Endothelial cell of umbilical vein (primary cell): Measurements from ENCODE around the gene C17orf75. TPM values are rescaled to one million over a fixed set of nuclear protein-coding genes. Genes with fewer than 3 reads are reported as not detected.

ENCODE experiments used
- BruUV-seq: library from RNA; stranded (reverse); fragments of 400-500 nt; replicated peaks from 2 replicates; lab custom pipeline; 2021; lab: Mats Ljungman, UMichigan
- CTCF ChIA-PET: fragments of 300-600, 350-600 bp; sonication (Branson Sonifier 250); formaldehyde crosslinking; loops from one replicate; lab custom pipeline; 2021; ENCODE audit warnings: antibody characterized with exemption, inconsistent platforms; lab: Charles Lee
- POLR2A ChIA-PET: fragments of 300-600, 350-600 bp; sonication (Branson Sonifier 250); formaldehyde crosslinking; loops from one replicate; lab custom pipeline; 2021; ENCODE audit warnings: antibody characterized with exemption, inconsistent platforms; lab: Charles Lee
- DNase-seq: peaks from one replicate; pipeline ENCODE4 v3.0.0-alpha.2; 2011; ENCODE audit warnings: low read depth, low spot score
- FAIRE-seq: peaks from 2 replicates; lab custom pipeline; 2011; peaks lifted over from hg19 to GRCh38; lab: Jason Lieb, UNC
- H2AFZ ChIP-seq: 2 replicates; pipeline ENCODE4 v1.6.0; 2012; ENCODE audit warnings: low read depth, low read length, control low read depth, inconsistent platforms
- H3K27ac ChIP-seq: 2 replicates; pipeline ENCODE4 v1.5.1; 2011; ENCODE audit warnings: low read depth, mild to moderate bottlenecking, control low read depth, low read length, moderate library complexity; ENCODE audit not compliant: insufficient read depth
- H3K27me3 ChIP-seq, 2 experiments: 2 replicates each; pipeline versions ENCODE4 v1.6.0 to v1.6.1; 2011; ENCODE audit warnings: low read length in 2 of 2, mixed read lengths in 1 of 2; ENCODE audit not compliant: control insufficient read depth in 2 of 2, insufficient read depth in 2 of 2
- H3K36me3 ChIP-seq, 2 experiments: 2 replicates in 1 of 2; 3 replicates in 1 of 2; pipeline ENCODE4 v1.5.1; 2011; ENCODE audit warnings: low read length in 2 of 2, mild to moderate bottlenecking in 1 of 2, moderate library complexity in 1 of 2; ENCODE audit not compliant: control insufficient read depth in 2 of 2, insufficient read depth in 2 of 2; ENCODE audit errors: extremely low read depth in 1 of 2
- H3K4me1 ChIP-seq: 3 replicates; pipeline ENCODE4 v1.5.1; 2011; ENCODE audit warnings: mild to moderate bottlenecking, low read length; ENCODE audit not compliant: control insufficient read depth, insufficient read depth; ENCODE audit errors: extremely low read depth
- H3K4me2 ChIP-seq: 2 replicates; pipeline ENCODE4 v1.6.1; 2011; ENCODE audit warnings: low read length, control low read depth, mixed read lengths; ENCODE audit not compliant: insufficient read depth
- H3K4me3 ChIP-seq, 3 experiments: fragments of 200-600 bp in 1 of 3; sonication (generic), shearing (Covaris generic) in 1 of 3; replicated peaks in 1 of 3; 2 replicates each; pipeline ENCODE4 v1.5.1; 2011 to 2016; ENCODE audit warnings: control low read depth in 3 of 3, low read length in 3 of 3, mild to moderate bottlenecking in 2 of 3, inconsistent platforms in 1 of 3, low read depth in 1 of 3, moderate library complexity in 1 of 3; ENCODE audit not compliant: insufficient read depth in 1 of 3
- H3K79me2 ChIP-seq: 2 replicates; pipeline ENCODE4 v1.6.0; 2012; ENCODE audit warnings: low read length, inconsistent platforms; ENCODE audit not compliant: control insufficient read depth, insufficient read depth
- H3K9ac ChIP-seq: replicated peaks from 2 replicates; pipeline ENCODE3; 2011; ENCODE audit warnings: low read length, control low read depth; ENCODE audit not compliant: insufficient read depth; ENCODE audit errors: extremely low read depth
- H3K9me1 ChIP-seq: replicated peaks from 3 replicates; pipeline ENCODE4 v1.6.0; 2011; ENCODE audit warnings: mild to moderate bottlenecking, low read length; ENCODE audit not compliant: control insufficient read depth, insufficient read depth; ENCODE audit errors: extremely low read depth
- H3K9me3 ChIP-seq: replicated peaks from 2 replicates; pipeline ENCODE4 v1.5.1; 2012; ENCODE audit warnings: low read length, inconsistent platforms; ENCODE audit not compliant: control insufficient read depth, insufficient read depth
- H4K20me1 ChIP-seq: replicated peaks from 2 replicates; pipeline ENCODE3; 2011; ENCODE audit warnings: mild to moderate bottlenecking, low read length; ENCODE audit not compliant: control insufficient read depth, insufficient read depth; ENCODE audit errors: extremely low read depth
- EZH2 ChIP-seq: IDR thresholded peaks from 2 replicates; pipeline ENCODE4 v1.6.1; 2012; ENCODE audit warnings: borderline replicate concordance, low read depth, mild to moderate bottlenecking, moderate library complexity, low read length, inconsistent platforms; ENCODE audit not compliant: severe bottlenecking
- FOS ChIP-seq: IDR thresholded peaks from 2 replicates; pipeline ENCODE4 v1.6.1; 2011; ENCODE audit warnings: mild to moderate bottlenecking, low read length, moderate library complexity, borderline replicate concordance; ENCODE audit not compliant: insufficient read depth
- GATA2 ChIP-seq: IDR thresholded peaks from 2 replicates; pipeline ENCODE4 v1.7.0; 2011; ENCODE audit warnings: low read depth, mild to moderate bottlenecking, moderate library complexity, mixed read lengths, low read length; ENCODE audit not compliant: insufficient read length, insufficient read depth
- JUN ChIP-seq: IDR thresholded peaks from 2 replicates; pipeline ENCODE4 v1.6.1; 2011; ENCODE audit warnings: borderline replicate concordance, low read depth; ENCODE audit not compliant: insufficient read length, insufficient read depth
- MAX ChIP-seq: IDR thresholded peaks from 2 replicates; pipeline ENCODE4 v1.6.1; 2011; ENCODE audit not compliant: insufficient read depth, insufficient read length
- MYC ChIP-seq: IDR thresholded peaks from one replicate; pipeline ENCODE4 v1.6.1; 2011; ENCODE audit warnings: mild to moderate bottlenecking, low read depth, low read length
- POLR2A ChIP-seq: IDR thresholded peaks from 2 replicates; pipeline ENCODE4 v1.6.1; 2012; ENCODE audit warnings: low read depth, mild to moderate bottlenecking, control low read depth, low read length
- POLR2AphosphoS5 ChIP-seq: IDR thresholded peaks from 2 replicates; pipeline ENCODE4 v1.6.1; 2012; ENCODE audit warnings: low read depth, mild to moderate bottlenecking, control low read depth, low read length, moderate library complexity; ENCODE audit not compliant: insufficient read depth
- dilution Hi-C: fragments of 300-500 bp; cut with MboI; formaldehyde crosslinking; loops from one replicate; pipeline ENCODE4 v1.15.0; 2019; ENCODE audit warnings: low sequenced_read_pairs; ENCODE audit not compliant: extremely low pct_ligation_motif_present
- intact Hi-C: fragments of 100-400 bp; cut with micrococcal nuclease; formaldehyde crosslinking; loops from one replicate; pipeline ENCODE4 v1.10.0; 2022
- polyA plus RNA-seq, 4 experiments: library from polyadenylated mRNA; depleted of rRNA in 3 of 4; stranded (reverse) in 3 of 4; unstranded in 1 of 4; fragments of >200 nt; gene quantifications; 2 replicates each; pipeline versions ENCODE4 v1.2.1 to v1.2.3, GENCODE V29; 2011 to 2012; ENCODE audit warnings: missing spikeins in 1 of 4
- total RNA-seq: library from RNA; stranded (reverse); gene quantifications from 2 replicates; pipeline ENCODE4 v1.2.3, GENCODE V29; 2021
- TF ChIP-seq, protein P1 (sequence below), 2 donors: IDR thresholded peaks; 1 replicate in 1 of 2; 2 replicates in 1 of 2; pipeline ENCODE4 v1.5.1; 2011; ENCODE audit warnings: low read length in 2 of 2, mild to moderate bottlenecking in 2 of 2, moderate library complexity in 2 of 2, control low read depth in 1 of 2, inconsistent platforms in 1 of 2, low read depth in 1 of 2; ENCODE audit not compliant: insufficient read depth in 1 of 2; ENCODE audit errors: extremely low read depth in 1 of 2

Gene C17orf75
- total and polyA plus RNA-seq, 2 donors (not counting 3 experiments of a cell fraction or from before 2014, with no cell fraction given), result 8.8 to 21.5 TPM

DNA sequence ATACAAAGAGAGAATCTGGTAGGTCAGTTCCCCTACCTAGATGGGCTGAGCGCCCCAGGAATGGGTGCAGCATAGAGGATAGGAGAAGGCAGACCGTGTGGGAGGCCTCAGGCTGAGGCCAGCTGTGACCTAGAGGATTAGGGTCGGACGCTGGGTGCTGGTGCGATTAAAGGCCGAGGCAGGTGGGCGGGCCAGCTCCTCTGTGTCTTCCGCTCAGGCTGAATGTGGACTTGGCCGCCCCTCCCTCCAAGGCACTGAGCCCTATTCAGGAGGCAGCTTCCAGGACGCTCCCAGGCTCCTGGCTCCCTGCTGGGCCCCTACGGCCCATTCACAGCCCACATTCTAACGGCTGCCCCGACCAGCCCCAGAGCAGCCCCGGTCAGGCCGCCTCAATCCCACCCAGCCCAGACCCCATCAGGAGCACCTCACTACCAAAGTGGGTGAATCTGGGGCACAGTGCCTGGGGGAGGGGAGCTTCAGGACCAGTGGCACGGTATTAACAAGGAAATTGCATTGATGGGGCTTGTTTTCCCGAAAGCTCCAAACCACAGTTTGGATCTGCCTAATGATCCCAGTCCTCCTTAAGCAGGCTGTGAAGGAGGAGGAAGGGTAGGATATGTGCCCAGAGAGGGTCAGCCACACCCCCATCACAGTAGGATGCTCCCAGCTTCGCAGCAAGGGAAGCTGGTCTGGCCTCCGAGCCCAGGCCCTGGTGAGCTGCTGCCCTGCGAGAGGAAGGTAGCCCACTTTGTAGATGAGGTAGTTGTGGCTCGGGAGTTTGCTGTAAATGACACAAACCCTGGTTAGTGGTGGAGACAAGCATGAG is 61.9 kb downstream of the C17orf75 start:
- Histone ChIP-seq H3K36me3 (no peaks in the 10 kb centered on the region), H2AFZ (no peak overlapping the region), H3K9me3 (no peaks in the 10 kb centered on the region), H3K4me1 (no peaks in the 10 kb centered on the region), H3K79me2 (no peaks in the 10 kb centered on the region), H4K20me1 (no peaks in the 10 kb centered on the region), H3K9me1 (no peaks in the 10 kb centered on the region), H3K4me2 (no peak overlapping the region), H3K9ac (no peak overlapping the region), H3K4me3 (no peak overlapping the region), H3K27me3 (peaks cover 0 to 3% of the 10 kb centered on the region in 2 experiments), H3K27ac (no peak overlapping the region)
- ChIA-PET POLR2A (no interaction called here), CTCF (interaction anchor here (1.0 to 1.4 kb wide), 4 partner anchors 8 to 36 kb away, joined by 3 to 7 read pairs (median 4); no protein-coding TSS in a partner anchor)
- intact Hi-C loops, result no loop called here
- no peak for DNase-seq
- dilution Hi-C loops, result no loop called here
- TF ChIP-seq MYC (no peak), POLR2AphosphoS5 (no peak), FOS (no peak), MAX (no peak), EZH2 (no peak), GATA2 (no peak), POLR2A (no peak), JUN (no peak)
- TF ChIP-seq, protein P1, sequence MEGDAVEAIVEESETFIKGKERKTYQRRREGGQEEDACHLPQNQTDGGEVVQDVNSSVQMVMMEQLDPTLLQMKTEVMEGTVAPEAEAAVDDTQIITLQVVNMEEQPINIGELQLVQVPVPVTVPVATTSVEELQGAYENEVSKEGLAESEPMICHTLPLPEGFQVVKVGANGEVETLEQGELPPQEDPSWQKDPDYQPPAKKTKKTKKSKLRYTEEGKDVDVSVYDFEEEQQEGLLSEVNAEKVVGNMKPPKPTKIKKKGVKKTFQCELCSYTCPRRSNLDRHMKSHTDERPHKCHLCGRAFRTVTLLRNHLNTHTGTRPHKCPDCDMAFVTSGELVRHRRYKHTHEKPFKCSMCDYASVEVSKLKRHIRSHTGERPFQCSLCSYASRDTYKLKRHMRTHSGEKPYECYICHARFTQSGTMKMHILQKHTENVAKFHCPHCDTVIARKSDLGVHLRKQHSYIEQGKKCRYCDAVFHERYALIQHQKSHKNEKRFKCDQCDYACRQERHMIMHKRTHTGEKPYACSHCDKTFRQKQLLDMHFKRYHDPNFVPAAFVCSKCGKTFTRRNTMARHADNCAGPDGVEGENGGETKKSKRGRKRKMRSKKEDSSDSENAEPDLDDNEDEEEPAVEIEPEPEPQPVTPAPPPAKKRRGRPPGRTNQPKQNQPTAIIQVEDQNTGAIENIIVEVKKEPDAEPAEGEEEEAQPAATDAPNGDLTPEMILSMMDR (IDR thresholded peaks at IDR 0.05; ENCODE audit: extremely low read depth in 1 of 2, insufficient read depth in 1 of 2, low read depth in 1 of 2, low read length in 2 of 2), result no peak
- no TSS peak for BruUV-seq
- FAIRE-seq, result no peak
